HepG2 (cell line): ENCODE data around the gene DNAH8.

Experiments used
- FOSL1 ChIP-seq: sonication (generic); formaldehyde crosslinking; IDR thresholded peaks from 2 replicates; pipeline ENCODE4 v1.9.0; 2021; ENCODE audit warnings: missing genetic modification reagents, borderline replicate concordance
- MAZ ChIP-seq, 2 experiments: sonication (generic) in 1 of 2; formaldehyde crosslinking in 1 of 2; IDR thresholded peaks; 2 replicates each; pipeline versions ENCODE4 v1.5.0 to v1.6.1; 2012 to 2020; ENCODE audit warnings: low read depth in 2 of 2, mild to moderate bottlenecking in 2 of 2, borderline replicate concordance in 1 of 2, improper control_type of control experiment in 1 of 2, low read length in 1 of 2, missing genetic modification reagents in 1 of 2, moderate library complexity in 1 of 2
- POLR2A ChIP-seq, 2 experiments: IDR thresholded peaks; 2 replicates each; pipeline ENCODE4 v1.6.1; 2011; ENCODE audit warnings: low read depth in 2 of 2, low read length in 2 of 2, mild to moderate bottlenecking in 1 of 2, moderate library complexity in 1 of 2; ENCODE audit not compliant: insufficient read depth in 1 of 2
- SMAD1 ChIP-seq: sonication (generic); formaldehyde crosslinking; IDR thresholded peaks from 2 replicates; pipeline ENCODE4 v1.4.0; 2020; ENCODE audit warnings: missing genetic modification reagents, low read depth, mild to moderate bottlenecking, borderline replicate concordance
- SMARCE1 ChIP-seq: fragments of 450-650 bp; IDR thresholded peaks from 2 replicates; pipeline ENCODE4 v1.6.1; 2017; ENCODE audit warnings: borderline replicate concordance
- TCF12 ChIP-seq, 2 experiments: fragments of 450-650 bp in 1 of 2; sonication (generic) in 1 of 2; formaldehyde crosslinking in 1 of 2; IDR thresholded peaks; 2 replicates each; pipeline versions ENCODE4 v1.6.1 to v1.8.0; 2017 to 2022; ENCODE audit warnings: antibody characterized with exemption in 1 of 2, mild to moderate bottlenecking in 1 of 2, missing genetic modification reagents in 1 of 2, moderate library complexity in 1 of 2
- ZNF274 ChIP-seq: sonication (generic); formaldehyde crosslinking; IDR thresholded peaks from 2 replicates; pipeline ENCODE4 v1.5.1; 2020; ENCODE audit warnings: mild to moderate bottlenecking, missing genetic modification reagents

GRCh38 chr6:38723783-38724182 lies 8.7 kb downstream of the DNAH8 start:
- TF ChIP-seq FOSL1 (CRISPR knock-in tag) (no peak), ZNF274 (CRISPR knock-in tag) (no peak), SMAD1 (CRISPR knock-in tag) (no peak), SMARCE1 (no peak), MAZ (IDR thresholded peaks at IDR 0.05; ENCODE audit: borderline replicate concordance, low read depth, low read length) (no peak), MAZ (CRISPR knock-in tag; IDR thresholded peaks at IDR 0.05; ENCODE audit: low read depth) (no peak), TCF12 (IDR thresholded peaks at IDR 0.05) (no peak), TCF12 (CRISPR knock-in tag; IDR thresholded peaks at IDR 0.05) (no peak), POLR2A (IDR thresholded peaks at IDR 0.05; ENCODE audit: insufficient read depth in 1 of 2, low read depth in 2 of 2, low read length in 2 of 2) (no peak)
